LHCN-M2 (cell line): Measurements from ENCODE around the gene ADGB. TPM values are rescaled to one million over a fixed set of nuclear protein-coding genes. Genes with fewer than 3 reads are reported as not detected.
A peak's percentile ranks its signal among the peaks of the same experiment; 100 is the strongest.
"Not testable (repeated sequence)": the region's sequence is repeated elsewhere in the genome, so short reads cannot be mapped to it uniquely, and the experiment has no call there.

Experiments
- DNase-seq: peaks from one replicate; pipeline ENCODE4 v3.0.0-alpha.2; 2012; ENCODE audit warnings: low read depth
- polyA plus RNA-seq: library from polyadenylated mRNA; unstranded; fragments of >200 nt; gene quantifications from one replicate; pipeline ENCODE4 v1.2.1, GENCODE V29; 2012; ENCODE audit warnings: missing spikeins
- total RNA-seq: library from RNA; depleted of rRNA; stranded (reverse); fragments of >200 nt; gene quantifications from 2 replicates; pipeline ENCODE4 v1.2.3, GENCODE V29; 2014; rRNA removed

ADGB gene
- total RNA-seq = not detected in 2 replicates
- not detected for polyA plus RNA-seq

GRCh38 chr6:146598772-146599405 is at the start of gene ADGB:
Gene ADGB, plus strand, starts transcription at chr6:146598972. Its CDS starts 69 bp downstream, at chr6:146599041.
- peak; percentile 36 for DNase-seq

- peak; percentile 31 for DNase-seq
Measured at GRCh38 chr6:146550911-146551310, 47.9 kb upstream of the ADGB start.

DNA sequence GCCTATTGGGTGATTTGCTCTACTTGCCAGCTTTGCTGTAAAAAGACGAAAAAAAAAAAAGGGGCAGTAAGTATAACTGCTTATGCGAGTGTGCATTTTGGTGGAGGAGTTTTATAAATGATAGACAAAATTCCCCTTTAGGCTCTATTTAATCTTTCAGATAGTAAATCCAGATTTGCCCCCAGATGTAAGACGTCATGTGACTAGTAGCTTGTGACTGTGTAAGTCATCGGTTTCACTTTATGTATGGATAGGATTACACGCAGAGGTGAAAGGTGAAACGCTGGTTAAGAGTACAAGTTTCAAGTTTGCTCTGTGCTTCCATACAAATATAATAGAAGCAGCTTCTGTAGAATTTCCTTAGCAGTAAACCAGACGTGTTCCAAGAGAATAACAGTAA is 47.2 kb upstream of the ADGB start:
- DNase-seq = peak; percentile 28

GRCh38 chr6:146553377-146554135 is 45.2 kb upstream of the ADGB start:
- DNase-seq = no peak

DNA sequence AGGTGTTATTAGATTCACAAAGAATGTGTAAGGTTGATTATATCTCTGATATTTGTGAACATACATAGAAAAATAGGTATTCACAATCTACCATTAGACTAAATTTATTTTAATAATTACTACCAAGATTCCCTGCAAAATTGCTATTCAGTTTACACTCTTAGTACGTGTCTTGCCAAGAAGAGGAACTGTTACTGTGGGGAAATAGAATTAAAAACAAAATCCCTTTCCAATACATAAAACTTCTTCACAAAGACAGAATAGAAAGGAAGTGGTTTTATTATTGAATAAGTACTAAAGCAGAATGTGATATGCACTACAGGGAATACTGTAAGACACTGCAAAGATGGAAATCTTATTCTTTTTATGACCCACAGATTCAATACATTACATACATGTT is 38.2 kb upstream of the ADGB start:
- no peak for DNase-seq

GRCh38 chr6:146566661-146567060 is 32.1 kb upstream of the ADGB start:
- DNase-seq = peak; percentile 48

- DNase-seq = not testable (repeated sequence)
Measured at GRCh38 chr6:146568619-146569018, 30.2 kb upstream of the ADGB start.

DNA sequence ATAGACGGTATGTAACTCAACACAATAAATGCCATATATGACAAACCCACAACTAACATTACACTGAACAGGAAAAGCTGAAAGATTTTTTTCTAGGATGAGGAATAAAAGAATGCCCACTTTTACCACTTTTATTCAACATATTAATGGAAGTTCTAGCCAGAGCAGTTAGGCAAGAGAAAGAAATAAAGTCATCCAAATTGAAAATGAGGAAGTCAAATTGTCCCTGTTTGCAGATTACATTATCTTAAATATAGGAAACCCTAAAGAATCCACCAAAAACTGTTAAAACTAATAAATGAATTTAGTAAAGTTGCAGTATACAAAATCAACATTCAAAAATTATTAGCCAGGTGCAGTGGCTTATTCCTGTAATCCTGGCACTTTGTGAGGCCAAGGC is 24.6 kb upstream of the ADGB start:
- DNase-seq = no peak

DNA sequence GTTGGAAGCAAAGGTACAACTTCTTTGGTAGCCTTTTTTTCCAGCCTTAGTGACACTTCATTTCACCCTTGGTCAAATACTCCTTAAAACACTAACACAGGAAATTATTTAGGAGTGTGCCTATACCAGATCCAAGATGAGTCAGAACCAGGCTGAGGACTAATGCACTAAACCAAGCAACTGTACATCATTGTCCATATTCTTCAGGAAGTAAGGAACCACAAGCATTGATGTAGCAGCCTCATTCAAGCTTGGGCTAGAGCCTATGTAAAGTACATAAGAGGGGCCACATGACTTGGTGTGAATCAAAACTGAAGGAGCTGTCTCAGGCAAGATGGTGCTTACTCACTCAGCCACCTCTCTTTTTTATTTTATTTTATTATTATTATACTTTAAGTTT is 20.7 kb upstream of the ADGB start:
- DNase-seq = peak; percentile 3

GRCh38 chr6:146581968-146582367 is 16.8 kb upstream of the ADGB start:
- no peak for DNase-seq

DNA sequence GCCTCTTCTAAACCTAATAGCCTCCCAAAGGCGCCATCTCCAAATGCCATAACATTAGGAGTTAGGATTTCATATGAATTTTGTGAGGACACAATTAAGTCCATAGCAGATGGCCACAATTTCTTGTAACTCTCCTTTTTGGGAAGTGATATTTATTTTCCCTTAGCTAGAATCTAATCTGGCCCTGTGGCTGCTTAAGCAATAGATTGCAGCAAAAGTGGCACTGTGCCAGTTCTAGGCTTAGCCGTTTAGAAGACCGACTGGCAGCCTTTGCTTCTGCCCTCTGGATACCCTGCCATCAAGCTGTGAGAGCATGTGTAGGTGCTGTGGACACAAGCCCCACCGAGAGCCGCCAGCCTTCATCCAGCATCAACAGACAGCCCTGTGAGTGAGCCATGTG is 15.9 kb upstream of the ADGB start:
- DNase-seq = peak; percentile 12

DNA sequence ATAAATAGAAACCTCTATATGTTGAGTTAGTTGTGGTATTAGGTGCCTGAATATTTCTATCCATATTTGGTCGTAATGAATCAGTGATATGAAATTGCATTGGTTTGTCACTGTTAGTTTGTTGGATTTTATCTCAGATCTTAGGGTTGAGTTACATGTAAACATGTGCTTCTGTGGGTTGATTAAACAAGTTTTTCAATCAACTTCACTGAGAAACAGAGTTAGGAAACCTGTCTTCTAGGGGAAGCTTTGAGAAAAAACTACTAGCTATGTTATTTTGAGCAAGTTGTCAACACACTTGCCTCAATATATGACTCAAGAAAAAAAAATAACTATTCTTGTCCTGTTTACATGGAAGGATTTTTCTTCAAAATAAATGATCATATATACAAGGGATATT is 14.8 kb upstream of the ADGB start:
- no peak for DNase-seq

- DNase-seq = no peak
Measured at GRCh38 chr6:146587459-146587858, 11.3 kb upstream of the ADGB start.

GRCh38 chr6:146590492-146590891 is 8.3 kb upstream of the ADGB start:
- no peak for DNase-seq

- DNase-seq = no peak
Measured at GRCh38 chr6:146592451-146592850, 6.3 kb upstream of the ADGB start.

DNA sequence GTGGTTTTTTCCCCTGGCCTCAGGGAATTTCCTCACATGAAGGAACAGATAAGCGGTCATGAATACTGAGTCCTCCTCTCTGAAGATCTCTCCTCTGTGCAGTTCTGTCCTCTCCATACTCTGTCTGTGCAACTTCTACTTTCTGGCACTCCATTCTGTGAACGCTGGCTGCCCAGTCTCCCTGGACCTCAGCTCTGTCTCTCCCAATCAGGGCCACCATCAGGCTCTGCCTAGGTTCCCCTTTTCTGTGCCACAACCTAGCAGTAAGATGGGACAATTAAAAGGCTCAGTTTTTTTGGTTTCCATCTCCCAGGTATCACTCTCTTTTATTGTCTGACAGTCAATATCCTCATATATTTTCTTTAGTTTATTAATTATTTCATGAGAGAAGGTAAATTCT is 4.8 kb upstream of the ADGB start:
- no peak for DNase-seq

DNA sequence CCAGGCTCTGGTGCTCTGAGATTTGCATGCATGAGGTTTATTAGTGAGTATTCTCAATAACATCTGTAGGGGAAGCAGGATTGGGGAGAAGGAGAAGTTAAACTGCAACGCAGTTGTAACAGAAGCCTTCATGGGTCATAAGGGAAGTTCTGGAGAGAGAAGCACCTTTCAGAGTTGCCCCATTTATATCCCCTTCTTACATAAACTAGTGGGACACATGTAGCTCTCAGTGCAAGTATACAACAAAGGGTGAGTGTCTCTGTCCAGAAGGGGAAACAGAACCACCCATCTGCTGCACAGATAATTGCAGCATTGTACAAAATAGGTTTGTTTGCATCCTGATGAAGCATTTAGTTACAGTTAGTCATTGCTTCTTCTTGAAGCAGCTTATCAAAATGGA is 4.3 kb upstream of the ADGB start:
- DNase-seq = no peak

- DNase-seq = no peak
Measured at GRCh38 chr6:146595972-146596731, 2.6 kb upstream of the ADGB start.

- DNase-seq = no peak
Measured at GRCh38 chr6:146601352-146601751, 2.6 kb downstream of the ADGB start.

DNA sequence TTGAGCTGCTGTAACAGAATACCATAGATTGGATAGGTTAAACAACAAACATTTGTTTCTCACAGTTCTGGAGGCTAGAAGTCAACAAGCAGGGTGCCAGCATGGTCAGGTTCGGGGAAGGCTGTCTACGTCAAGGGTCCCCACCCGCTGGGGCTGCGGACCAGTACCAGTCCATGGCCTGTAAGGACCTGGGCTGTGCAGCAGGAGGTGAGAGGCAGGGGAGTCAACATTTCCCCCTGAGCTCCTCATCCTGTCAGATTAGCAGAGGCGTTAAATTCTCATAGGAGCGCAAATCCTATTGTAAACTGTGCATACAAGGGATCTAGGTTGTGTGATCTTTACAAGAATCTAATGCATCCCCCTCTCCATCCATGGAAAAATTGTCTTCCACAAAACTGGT is 3.8 kb downstream of the ADGB start:
- no peak for DNase-seq

DNA sequence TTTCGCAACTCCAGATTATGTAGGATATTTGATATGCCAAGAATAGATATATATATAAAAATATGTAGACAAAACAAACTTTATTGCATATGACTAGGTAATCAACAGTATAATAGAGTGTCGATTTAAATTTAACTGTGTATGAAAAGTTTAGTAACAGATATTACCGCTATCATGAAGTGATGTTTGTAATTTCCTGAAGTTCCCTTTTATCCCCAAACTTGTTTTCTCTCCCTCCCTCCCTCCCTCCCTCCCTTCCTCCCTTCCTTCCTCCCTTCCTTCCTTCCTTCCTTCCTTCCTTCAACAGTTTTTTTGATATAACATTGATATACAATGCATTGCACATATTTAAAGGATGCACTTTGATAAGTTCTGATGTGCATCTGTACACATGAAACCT is 15.2 kb downstream of the ADGB start:
- no peak for DNase-seq

- DNase-seq = no peak
Measured at GRCh38 chr6:146620655-146621054, 21.9 kb downstream of the ADGB start.

- DNase-seq = no peak
Measured at GRCh38 chr6:146628350-146628749, 29.6 kb downstream of the ADGB start.
